ENCODE data around the gene SND1.
A peak's percentile ranks its signal among the peaks of the same experiment; 100 is the strongest.

The SND1 gene

DNA sequence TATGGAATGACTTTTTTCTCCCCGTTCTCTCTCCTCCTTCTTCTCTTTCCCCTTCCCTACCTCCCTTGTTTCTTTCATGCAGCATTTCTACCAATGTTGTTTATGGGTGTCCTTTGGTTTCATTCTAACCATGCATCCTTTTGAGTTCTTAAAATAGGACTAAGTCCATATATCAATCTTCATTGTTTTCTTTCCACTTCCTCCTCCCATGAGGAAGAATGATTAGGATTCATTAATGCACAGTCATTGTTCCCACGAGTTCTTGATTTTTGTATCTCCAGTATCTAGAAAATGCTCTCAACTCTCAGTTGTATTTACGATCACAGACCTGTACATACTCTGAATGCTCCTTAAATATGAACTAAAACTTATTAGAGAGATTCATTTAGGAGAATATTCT, 226.0 kb downstream of the SND1 start:
- no peak for DNase-seq

DNA sequence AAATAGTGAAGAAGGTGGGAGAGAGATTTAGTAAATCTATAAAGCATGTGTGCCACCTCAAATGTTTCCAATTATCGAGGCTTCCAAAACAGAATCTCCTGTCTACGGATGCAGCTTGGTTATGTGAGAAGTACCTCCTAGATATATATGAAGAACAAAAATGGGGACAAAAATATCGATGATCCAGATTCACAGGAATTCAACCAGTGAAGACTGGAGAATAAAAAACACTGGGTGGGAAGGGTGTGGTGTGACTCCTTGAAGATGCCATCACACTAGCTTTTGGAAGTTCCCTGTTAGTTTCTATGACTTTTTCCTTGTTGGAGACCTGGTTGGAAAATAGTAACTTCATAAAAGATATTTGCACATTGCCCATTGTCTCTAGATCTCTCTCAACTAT, 226.8 kb downstream of the SND1 start:
- no peak for DNase-seq

DNA sequence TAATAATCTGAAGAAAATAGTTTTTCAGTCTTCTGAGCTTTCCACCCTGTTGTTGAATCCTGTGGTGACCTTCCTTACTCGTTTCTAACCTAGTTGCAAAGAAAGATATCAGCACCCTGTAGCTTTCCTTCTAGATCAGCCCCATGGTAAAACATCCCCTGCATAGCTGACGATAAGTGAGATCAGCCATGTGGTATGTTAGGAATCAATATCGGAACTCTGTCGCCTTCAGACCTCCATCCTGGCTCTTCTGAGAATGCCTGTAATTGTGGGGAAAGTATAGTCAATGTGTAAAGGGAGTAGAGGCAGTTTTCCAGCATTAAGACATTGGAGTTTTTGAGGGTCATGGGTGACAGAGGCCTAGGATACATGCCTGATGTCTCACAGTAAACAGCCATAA, 227.4 kb downstream of the SND1 start:
- no peak for DNase-seq

DNA sequence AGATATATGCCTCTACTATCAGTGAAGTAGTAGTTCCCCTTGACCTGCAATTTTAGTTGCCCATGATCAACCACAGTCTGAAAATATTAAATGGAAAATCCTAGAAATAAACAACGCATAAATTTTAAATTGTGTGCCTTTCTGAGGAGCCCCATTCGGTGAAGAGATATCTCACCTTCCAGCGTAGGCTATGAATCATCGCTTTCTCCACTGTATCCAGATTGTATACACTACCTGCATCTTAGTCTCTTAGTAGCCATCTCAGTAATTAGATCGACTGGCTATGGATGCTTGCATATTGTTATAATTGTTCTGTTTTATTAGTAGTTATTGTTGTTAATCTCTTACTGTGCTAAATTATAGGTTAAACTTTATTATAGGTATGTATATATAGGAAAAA, 227.9 kb downstream of the SND1 start:
- no peak for DNase-seq

DNA sequence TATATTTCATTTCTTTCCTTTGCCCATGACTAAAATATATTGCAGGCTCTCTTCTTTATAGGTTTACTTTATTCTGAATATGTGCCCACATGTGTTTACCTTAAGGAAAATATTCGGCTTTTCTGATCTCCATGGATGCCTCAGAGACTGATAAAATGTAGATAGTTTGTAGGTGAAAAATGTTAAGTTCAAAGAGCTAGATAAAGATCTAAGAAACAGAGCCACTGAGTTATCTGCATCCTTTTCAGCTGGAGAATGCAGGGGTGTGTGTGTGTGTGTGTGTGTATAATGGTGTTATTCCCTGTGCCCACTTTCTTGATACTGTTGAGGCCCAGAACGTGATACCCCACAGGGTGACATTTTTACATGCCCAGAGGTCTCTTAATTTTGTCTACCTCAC, 228.5 kb downstream of the SND1 start:
- no peak for DNase-seq

DNA sequence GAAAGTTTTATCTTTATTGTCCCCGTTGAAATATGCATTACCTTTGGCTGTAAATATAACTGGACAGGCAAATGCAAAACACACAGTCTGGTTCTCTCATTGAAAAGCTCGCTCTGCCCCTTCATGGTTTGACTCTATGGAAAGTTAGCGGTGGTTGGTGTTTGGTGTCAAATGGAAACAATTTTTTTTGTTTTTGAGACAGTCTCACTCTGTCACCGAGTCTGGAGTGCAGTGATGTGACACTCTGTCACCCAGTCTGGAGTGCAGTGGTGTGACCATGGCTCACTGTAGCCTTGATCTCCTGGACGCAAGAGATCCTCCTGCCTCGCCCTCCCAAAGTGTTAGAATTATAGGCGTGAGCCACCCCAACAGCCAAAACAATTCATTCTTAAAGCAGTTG, 229.6 kb downstream of the SND1 start:
- no peak for DNase-seq

DNA sequence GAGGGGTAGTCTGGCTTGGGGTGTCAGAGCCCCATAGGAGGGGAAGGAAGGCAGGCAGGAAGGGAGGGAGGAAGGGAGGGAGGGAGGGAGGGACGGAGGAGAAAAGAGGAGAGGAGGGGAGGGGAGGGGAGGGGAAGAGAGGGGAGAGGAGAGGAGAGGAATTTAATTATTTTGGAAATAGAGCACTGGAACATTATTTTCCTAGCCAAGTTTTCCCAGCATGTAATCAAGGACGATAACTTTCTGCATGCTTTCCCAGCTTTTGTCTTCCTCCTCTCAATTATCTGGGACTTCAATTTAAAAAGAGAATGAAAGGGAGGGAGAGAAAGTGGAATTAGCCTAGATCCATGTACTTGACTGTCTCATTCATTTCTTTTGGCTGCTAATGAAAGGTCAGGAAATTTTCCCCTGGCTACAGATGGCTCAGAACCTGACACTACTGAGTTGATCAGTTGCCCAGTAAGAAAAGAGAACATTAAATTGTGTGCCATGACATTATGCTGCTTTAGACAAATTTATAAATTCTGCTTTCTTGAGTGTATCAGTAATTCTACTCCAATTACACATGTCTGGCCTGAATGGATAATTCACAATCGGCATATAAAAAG, 230.4 kb downstream of the SND1 start:
- no peak for DNase-seq

DNA sequence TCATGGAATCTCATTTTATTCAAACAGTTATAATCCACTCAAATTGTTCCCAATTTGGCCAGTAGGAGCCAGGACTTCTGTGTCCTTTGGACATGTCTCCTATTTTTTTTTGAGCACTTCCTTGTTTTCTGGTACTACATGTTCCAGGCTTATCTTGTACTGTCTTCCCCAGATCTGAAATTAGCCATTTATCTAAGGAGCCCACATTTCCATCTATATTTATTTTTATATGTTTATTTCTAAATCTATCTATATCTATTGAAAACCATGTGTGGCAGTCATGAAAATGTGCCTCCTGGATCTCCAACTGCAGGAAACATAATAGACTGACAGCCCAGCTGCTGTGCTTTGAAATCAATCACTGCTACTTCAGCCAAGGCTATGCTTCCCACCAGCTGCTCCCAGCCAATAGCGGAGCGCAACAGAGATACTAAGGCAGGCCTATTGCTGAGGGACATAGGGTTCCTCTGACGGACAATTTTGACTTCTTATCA, 232.1 kb downstream of the SND1 start:
- peak; percentile 29 for DNase-seq

DNA sequence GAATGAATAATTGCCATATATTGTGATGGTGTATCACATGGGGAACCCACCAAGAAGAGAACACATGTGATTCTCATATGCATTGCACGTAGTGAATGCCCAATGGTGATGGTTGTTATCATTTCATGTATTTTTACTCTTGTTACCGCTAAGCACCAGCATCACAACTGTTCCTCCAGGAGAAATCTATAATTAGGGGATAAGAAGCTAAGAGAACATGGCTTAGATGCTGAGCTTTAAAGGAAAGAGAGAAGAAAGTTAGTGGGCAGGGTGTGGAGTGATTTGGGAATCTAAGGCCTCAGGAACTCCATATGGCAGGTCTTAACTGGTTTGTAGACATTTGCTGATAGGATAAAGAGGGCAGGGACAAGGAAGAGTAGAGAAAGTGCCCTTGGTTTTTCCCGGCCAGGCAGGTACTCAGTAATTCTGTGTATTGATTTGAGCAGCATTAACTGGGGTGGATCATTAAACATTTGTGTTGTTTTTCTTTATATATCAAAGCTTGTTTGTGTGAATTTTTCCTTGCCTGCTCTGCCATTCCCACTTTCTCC, 233.3 kb downstream of the SND1 start:
- no peak for DNase-seq

DNA sequence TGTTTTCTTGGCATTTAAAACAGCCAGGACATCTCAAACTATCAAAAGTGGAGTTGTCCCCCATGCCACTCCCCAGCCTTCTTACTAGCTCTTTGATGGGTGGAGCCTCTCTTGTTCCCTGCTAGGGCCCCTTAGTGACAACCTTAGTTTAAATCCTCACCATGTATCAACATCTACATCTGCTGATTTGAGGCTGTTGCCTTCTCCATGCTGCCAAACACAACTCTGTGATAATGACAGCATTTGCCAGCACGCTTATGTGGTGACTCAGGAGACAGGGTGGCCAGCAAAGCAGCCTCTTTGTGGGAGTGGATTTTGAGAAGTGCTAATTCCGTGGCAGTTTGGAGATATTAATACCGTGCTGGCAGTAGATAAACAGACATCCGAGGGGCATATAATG, 233.8 kb downstream of the SND1 start:
- DNase-seq = peak; percentile 44

DNA sequence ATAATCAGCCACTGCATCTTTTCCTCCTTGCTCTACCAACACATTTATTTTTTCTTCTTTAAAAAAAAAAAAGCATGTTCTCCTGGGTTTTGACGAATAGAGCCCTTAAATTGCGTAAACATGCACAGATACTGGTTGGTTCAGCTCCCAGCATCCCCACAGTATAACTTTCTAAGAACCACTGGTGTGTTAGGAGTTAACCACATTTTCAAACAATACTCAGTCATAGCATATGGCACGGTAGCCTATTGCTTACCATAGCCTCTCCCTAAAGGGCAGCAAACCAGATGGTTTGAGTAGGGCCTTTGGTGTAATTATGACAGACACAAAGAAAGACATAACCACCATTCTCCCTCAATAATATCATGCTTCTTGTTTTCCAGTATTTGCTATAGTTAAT, 234.3 kb downstream of the SND1 start:
- DNase-seq = no peak

DNA sequence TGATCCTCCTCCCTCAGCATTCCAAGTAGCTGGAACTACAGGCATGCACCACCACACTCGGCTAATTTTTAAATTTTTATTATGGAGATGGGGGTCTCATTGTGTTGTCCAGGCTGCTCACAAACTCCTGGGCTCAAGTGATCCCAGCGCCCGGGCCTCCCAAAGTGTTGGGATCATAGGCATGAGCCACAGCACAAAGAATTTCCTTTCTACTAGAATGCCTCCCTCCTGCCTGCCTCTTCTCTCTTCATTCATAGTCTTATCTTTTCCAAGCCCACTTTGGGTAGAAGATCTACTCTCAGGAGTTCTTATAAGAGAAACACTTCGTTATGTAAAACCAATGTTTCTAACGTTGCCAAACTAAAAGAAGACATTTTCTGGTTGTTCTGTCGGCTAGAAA, 235.1 kb downstream of the SND1 start:
- no peak for DNase-seq

DNA sequence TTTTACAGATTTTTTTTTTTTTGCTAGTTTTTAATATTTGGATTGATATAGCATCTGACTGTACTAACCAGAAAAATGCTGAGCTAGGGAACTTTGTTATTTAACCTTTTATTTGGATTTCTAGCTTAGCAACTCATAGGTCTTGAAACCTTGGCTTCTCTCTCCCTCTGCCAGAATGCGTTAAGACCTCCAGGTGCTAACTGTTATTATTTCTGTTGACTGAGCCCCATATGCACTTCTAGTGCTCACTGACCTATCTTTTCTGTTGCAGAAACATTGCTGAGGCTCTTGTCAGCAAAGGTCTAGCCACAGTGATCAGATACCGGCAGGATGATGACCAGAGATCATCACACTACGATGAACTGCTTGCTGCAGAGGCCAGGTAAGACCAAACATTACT, 235.6 kb downstream of the SND1 start:
- no peak for DNase-seq

DNA sequence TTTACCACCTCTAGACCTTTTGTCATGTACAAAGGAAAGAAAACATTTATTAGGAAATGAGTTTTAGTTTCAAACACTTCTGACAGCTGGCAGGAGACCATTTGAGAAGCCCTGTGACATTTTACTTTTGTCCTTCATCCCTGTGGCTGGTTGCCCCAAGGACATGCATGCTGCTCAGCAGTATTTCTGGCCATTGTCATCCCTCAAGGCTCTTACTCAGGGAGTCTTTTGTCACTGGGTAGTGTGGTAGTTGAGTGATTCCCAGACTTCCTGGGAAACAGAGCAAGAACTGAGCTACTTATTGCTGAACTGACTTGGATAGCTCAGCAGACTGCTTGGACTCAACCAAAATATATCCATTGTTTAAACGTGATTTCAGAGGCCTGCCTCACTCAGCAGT, 236.4 kb downstream of the SND1 start:
- DNase-seq = no peak

DNA sequence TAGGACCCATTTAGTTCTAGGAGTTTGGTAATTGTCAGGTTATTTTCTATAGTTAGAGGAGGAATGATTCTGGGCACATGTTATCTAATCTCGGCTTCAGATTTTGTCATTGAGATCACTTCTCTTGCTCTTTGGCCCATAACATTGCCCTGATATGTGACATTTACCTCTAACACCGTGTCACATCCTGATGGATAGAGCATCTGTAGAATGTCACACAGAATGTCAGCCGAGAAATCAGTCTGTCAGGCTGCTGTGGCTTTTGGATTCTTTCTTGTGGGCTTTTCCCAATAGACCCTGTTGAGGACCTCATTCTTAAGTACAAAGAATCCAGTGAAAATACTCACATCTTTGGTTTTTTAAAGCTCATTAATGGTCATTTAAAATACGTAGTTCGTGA, 236.8 kb downstream of the SND1 start:
- no peak for DNase-seq

DNA sequence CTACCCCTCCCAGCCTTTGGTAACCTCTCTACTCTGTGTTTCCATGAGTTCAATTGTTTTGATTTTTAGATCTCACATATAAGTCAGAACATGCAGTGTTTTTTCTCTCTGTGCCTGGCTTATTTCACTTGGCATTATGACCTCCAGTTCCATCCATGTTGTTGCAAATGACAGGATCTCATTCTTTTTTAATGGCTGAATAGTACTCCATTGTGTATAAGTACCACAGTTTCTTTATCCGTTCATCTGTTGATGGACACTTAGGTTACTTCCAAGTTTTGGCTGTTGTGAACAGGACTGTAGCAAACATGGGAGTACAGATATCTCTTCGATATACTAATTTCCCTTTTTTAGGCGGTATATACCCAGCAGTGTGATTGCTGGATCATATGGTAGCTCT, 237.7 kb downstream of the SND1 start:
- no peak for DNase-seq

DNA sequence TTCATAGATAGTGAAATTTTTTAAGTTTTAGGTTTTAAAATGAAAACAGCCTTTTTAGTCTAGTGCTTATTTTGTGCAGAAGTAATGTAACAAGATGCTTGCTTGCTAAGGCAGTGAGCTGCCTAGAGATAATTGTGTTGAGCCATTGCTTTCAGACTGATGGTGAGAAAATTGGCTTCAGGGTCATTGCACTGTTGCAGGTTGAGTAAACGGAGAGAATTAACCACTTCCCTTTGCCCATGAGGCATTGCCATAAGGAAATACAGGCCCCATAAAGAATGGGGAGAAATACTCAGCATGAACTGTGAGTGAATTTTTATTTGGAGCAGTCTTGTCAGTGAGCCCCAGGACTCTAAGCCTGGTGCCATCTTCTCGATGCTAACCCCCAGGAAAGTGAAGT, 238.7 kb downstream of the SND1 start:
- no peak for DNase-seq

DNA sequence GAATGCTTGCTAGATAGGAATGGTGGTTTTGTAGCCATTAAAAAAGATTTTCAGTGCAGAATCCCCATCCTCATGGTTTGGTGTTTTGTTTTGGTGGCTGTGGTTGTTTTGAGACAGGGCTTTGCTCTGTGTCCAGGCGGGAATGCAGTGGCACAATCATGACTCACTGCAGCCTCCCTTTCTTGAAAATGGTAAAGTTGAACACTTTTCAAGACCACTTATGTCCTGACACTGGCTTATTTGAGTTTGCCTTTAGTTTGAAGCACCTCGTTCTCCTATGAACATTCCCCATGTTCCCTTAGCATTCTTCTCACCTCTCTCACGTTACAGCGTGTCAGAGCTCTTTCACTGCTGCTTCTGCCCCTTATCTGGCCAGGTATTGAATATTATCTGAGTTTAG, 239.2 kb downstream of the SND1 start:
- no peak for DNase-seq

DNA sequence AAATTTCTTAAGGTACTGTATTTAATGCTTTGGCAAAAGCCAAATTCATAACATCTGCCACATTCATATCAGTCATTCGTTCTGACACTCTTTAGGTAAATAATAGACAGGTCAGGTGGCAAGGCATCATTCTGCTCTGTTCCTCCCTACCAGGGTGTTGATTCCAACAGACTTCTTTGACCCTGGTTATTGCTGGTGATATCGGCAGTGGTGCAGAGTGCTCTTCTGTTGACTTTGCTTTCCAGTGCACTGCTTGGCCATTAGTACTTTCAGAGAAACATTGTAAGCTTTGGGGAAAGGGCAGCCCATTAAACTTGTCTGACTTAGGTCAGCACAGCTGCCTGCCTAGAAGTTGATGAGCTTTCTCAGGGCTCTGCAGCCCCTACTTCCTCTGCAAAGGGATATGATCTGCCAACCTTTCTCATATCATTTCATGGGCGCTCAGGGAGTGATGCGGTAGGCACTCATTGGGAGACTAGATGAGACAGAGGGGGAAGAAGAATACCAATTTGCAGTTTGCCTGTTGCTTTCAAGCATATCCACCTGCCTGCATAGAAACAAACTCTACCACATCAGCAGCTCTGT, 240.0 kb downstream of the SND1 start:
- DNase-seq = no peak

DNA sequence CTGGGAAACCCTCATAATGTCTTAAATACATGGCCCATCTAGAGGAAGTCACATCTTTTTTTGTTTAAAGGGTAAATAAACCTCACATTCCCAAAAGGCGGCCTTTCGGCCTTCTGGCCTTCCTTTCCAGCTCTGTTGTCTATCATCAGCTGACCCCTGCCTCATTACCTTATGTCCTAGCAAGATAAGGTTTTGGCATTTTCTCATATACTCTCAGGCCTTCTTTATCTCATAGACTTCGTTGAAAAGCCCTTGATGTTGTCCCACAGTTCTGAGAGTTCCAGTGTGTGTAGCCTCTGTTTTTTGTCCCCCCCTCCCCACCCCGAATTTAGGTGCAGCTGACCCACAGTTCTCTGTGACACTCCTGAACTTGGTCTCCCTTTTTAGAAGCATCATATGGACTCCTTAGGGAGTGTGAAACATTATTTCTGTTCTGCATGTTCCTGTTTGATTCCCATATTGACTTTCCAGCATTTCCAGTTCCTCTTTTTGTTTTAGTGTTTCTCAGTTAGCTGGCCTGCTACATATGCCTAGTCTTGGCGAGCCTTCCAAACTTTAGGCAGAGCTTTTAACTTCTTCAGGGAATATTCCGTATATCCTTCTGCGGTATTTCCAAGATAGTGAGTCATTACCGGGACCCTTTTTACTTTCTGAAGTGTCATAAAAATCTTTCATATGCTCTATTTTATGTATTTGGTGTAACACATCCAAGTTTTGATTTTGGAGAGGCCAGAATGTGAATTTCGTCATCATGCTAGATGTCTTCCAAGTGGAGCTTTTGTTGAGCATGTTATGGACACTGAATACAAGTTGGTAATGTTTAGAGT, 240.7 kb downstream of the SND1 start:
- peak; percentile 36 for DNase-seq

DNA sequence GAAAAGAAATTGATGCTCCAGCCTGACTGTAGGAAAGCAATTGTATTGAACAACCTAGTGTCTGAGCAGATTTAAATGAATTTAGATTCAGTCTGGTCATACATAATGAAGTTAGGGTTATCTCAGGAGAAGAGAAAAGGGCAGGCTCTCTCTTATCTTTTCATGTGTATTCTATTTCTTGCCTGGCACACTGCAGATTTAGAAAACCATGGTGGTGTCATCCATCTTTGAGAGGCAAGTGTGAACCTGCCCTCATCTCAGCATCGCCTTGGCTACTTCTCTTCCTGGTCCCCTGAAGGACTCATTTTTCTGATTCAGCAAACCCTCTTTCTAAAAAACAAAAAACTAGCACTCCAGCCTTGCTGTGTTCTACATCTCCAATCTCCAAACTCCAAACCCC, 241.6 kb downstream of the SND1 start:
- no peak for DNase-seq

DNA sequence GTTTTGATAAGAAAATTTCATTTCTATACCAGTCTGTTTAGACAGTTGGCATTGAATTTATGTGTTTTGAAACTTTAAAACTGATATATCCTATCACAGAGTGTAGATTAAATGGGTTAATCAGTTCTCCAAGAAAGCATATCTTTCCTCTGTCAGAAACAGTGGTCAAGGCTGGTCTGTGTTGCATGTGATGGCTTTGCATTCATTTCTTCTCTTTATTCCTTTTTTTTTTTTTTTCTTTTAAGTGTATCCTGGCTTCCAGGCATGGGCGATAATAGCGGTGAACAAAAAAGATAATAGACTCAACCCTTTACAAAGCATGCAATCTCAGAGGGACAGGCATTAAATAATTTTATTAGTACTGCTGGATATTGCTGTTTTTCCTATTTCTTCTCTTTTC, 242.6 kb downstream of the SND1 start:
- DNase-seq = no peak

DNA sequence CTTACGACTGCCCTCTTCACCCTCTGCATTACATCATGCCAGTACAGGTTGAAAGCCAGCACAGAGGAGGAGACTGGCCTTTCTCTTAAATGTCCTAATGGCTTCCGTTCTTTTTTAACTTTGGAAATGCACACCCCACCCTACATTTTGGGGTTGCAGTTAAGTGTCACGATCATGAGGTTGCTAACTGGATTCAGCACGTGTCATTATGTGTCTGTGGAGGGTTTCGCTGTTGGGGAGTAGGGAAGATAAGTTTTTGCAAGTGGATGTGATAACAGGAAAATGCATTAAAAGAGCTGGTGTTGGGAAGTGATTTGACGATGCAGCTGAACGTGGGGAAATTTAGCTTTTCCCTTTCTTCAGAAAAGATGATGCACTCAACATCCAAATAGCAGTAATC, 243.4 kb downstream of the SND1 start:
- no peak for DNase-seq

DNA sequence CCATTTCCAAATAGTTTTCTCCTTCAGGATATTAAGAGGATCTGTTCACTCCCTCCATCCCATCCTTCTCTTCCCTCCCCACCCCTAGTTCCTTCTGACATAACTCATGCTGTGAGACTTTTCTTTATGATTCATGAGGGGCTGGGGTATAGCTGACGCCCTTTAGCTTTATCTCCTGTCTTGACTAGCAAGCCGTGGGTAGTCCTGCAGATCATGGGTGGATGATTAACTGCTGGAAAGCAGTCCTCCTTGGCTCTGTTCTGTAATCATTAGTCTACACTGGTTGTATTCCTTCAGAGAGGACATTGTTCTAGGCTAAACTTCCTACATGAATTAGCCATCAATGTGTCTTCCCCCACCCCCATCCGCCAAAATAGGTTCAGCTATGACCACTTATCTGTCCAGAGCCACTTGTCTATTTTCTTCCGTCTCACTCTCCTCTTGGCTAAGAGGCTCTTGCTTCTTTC, 243.9 kb downstream of the SND1 start:
- no peak for DNase-seq

Measured in right hindlimb (tissue), 1 donor.